OCI-LY3 (cell line): ENCODE measurements around the gene VPS8.

ENCODE experiments used
- H2AFZ ChIP-seq: fragments of 200-600, 300-600 bp; shearing (Covaris generic); 2 replicates; pipeline ENCODE4 v1.6.0; 2014; ENCODE audit warnings: antibody characterized with exemption, low read depth, low read length
- H3K27ac ChIP-seq: fragments of 200-600, 300-600 bp; sonication (generic); 2 replicates; pipeline ENCODE4 v1.5.1; 2014; ENCODE audit warnings: mild to moderate bottlenecking, low read length, moderate library complexity, mixed read lengths
- H3K27me3 ChIP-seq: fragments of 200-600, 300-600 bp; sonication (generic); 2 replicates; pipeline ENCODE4 v1.6.1; 2014; ENCODE audit warnings: low read depth, low read length, mixed read lengths
- H3K36me3 ChIP-seq: fragments of 200-600, 300-600 bp; sonication (generic); replicated peaks from 2 replicates; pipeline ENCODE3; 2014; ENCODE audit warnings: low read depth, low read length, mixed read lengths
- H3K4me1 ChIP-seq: fragments of 300-600, 200-600 bp; sonication (generic); 2 replicates; pipeline ENCODE4 v1.6.1; 2014; ENCODE audit warnings: low read length, mixed read lengths
- H3K4me2 ChIP-seq: fragments of 200-600, 300-600 bp; sonication (generic); 2 replicates; pipeline ENCODE4 v1.6.1; 2014; ENCODE audit warnings: low read length, mixed read lengths
- H3K4me3 ChIP-seq: fragments of 300-600, 200-600 bp; sonication (generic); 2 replicates; pipeline ENCODE4 v1.5.1; 2014; ENCODE audit warnings: antibody characterized with exemption, mild to moderate bottlenecking, low read length, moderate library complexity
- H3K79me2 ChIP-seq: fragments of 300-600, 200-600 bp; shearing (Covaris generic); 2 replicates; pipeline ENCODE4 v1.6.1; 2014; ENCODE audit warnings: mild to moderate bottlenecking, low read length, mixed read lengths
- H3K9ac ChIP-seq: fragments of 300-600, 200-600 bp; shearing (Covaris generic); 2 replicates; pipeline ENCODE4 v1.6.0; 2014; ENCODE audit warnings: mild to moderate bottlenecking, low read length, moderate library complexity
- H3K9me3 ChIP-seq: fragments of 200-600, 300-600 bp; shearing (Covaris generic); 2 replicates; pipeline ENCODE4 v1.6.1; 2014; ENCODE audit warnings: low read length, mixed read lengths; ENCODE audit not compliant: insufficient read depth
- H4K20me1 ChIP-seq: fragments of 200-600, 300-600 bp; sonication (generic); 2 replicates; pipeline ENCODE4 v1.6.1; 2016; ENCODE audit warnings: low read length, mixed read lengths; ENCODE audit not compliant: insufficient read depth
- CTCF ChIP-seq: fragments of 200-600, 300-600 bp; sonication (generic); IDR thresholded peaks from 2 replicates; pipeline ENCODE4 v1.5.1; 2014; ENCODE audit warnings: antibody characterized with exemption, low read length, low read depth
- EZH2phosphoT487 ChIP-seq: fragments of 200-600 bp; shearing (Covaris generic); IDR thresholded peaks from 2 replicates; pipeline ENCODE4 v1.6.1; 2018; ENCODE audit warnings: antibody characterized with exemption, mixed run types, low read depth

Gene VPS8

GRCh38 chr3:185041540-185041939, 229.6 kb downstream of the VPS8 start:
- no peaks in the 10 kb centered on the region for H4K20me1 ChIP-seq
- H3K27me3 ChIP-seq, result no peaks in the 10 kb centered on the region
- no peaks in the 10 kb centered on the region for H3K36me3 ChIP-seq
- H3K9ac ChIP-seq, result no peak overlapping the region
- peaks cover 10% of the 10 kb centered on the region for H3K4me1 ChIP-seq
- H3K27ac ChIP-seq, result no peak overlapping the region
- TF ChIP-seq CTCF, result no peak
- TF ChIP-seq EZH2phosphoT487, result no peak
- no peaks in the 10 kb centered on the region for H3K79me2 ChIP-seq
- peaks cover 4% of the 10 kb centered on the region; the same call in 1 of the 2 replicates for H3K9me3 ChIP-seq
- no peak overlapping the region for H3K4me2 ChIP-seq
- H2AFZ ChIP-seq, result no peak overlapping the region
- H3K4me3 ChIP-seq, result no peak overlapping the region

- TF ChIP-seq EZH2phosphoT487 (no peak), CTCF (no peak)
- Histone ChIP-seq H3K4me3 (no peak overlapping the region), H3K4me1 (peaks cover 10% of the 10 kb centered on the region), H3K79me2 (no peaks in the 10 kb centered on the region), H3K9me3 (no peaks in the 10 kb centered on the region), H3K27me3 (no peaks in the 10 kb centered on the region), H3K36me3 (no peaks in the 10 kb centered on the region), H2AFZ (no peak overlapping the region), H4K20me1 (no peaks in the 10 kb centered on the region), H3K27ac (no peak overlapping the region), H3K9ac (no peak overlapping the region), H3K4me2 (no peak overlapping the region)
Measured at GRCh38 chr3:185042312-185043050, 230.5 kb downstream of the VPS8 start.

- no peak overlapping the region for H3K4me2 ChIP-seq
- H3K27me3 ChIP-seq, result no peaks in the 10 kb centered on the region
- no peaks in the 10 kb centered on the region for H3K79me2 ChIP-seq
- peaks cover 10% of the 10 kb centered on the region for H3K4me1 ChIP-seq
- no peaks in the 10 kb centered on the region for H4K20me1 ChIP-seq
- no peaks in the 10 kb centered on the region for H3K36me3 ChIP-seq
- H3K9me3 ChIP-seq, result no peaks in the 10 kb centered on the region
- no peak overlapping the region for H2AFZ ChIP-seq
- TF ChIP-seq EZH2phosphoT487, result no peak
- no peak for TF ChIP-seq CTCF
- H3K9ac ChIP-seq, result no peak overlapping the region
- no peak overlapping the region for H3K27ac ChIP-seq
- no peak overlapping the region for H3K4me3 ChIP-seq
Measured at GRCh38 chr3:185046164-185046515, 234.2 kb downstream of the VPS8 start.

GRCh38 chr3:185046603-185047002, 234.6 kb downstream of the VPS8 start:
- no peaks in the 10 kb centered on the region for H4K20me1 ChIP-seq
- no peaks in the 10 kb centered on the region for H3K9me3 ChIP-seq
- TF ChIP-seq CTCF, result no peak
- no peak for TF ChIP-seq EZH2phosphoT487
- H3K79me2 ChIP-seq, result no peaks in the 10 kb centered on the region
- peaks cover 10% of the 10 kb centered on the region for H3K4me1 ChIP-seq
- H3K4me3 ChIP-seq, result no peak overlapping the region
- no peak overlapping the region for H2AFZ ChIP-seq
- no peak overlapping the region for H3K27ac ChIP-seq
- no peak overlapping the region for H3K4me2 ChIP-seq
- H3K9ac ChIP-seq, result no peak overlapping the region
- H3K36me3 ChIP-seq, result no peaks in the 10 kb centered on the region
- no peaks in the 10 kb centered on the region for H3K27me3 ChIP-seq
